AG04449 (cell line): Measurements from ENCODE around the gene AREG.

ENCODE experiments used
- CTCF ChIA-PET: fragments of 350-600 bp; formaldehyde crosslinking; extraction: SDS; loops from one replicate; lab custom pipeline; 2021; ENCODE audit warnings: antibody characterized with exemption; lab: Yijun Ruan, JAX
- POLR2A ChIA-PET: fragments of 400-600, 350-600 bp; formaldehyde crosslinking; extraction: SDS; loops from one replicate; lab custom pipeline; 2020; ENCODE audit warnings: antibody characterized with exemption, inconsistent platforms; lab: Yijun Ruan, JAX
- DNase-seq: peaks from one replicate; pipeline ENCODE4 v3.0.0-alpha.2; 2010; ENCODE audit warnings: low read depth, low spot score
- H3K4me3 ChIP-seq: 2 replicates; pipeline ENCODE4 v1.5.1; 2011; ENCODE audit warnings: low read depth, mild to moderate bottlenecking, control low read depth, low read length
- TF ChIP-seq, protein P1 (sequence below): IDR thresholded peaks from one replicate; pipeline ENCODE4 v1.5.1; 2011; ENCODE audit warnings: mild to moderate bottlenecking, moderate library complexity, low read length, control low read depth, inconsistent platforms; ENCODE audit not compliant: insufficient read depth; ENCODE audit errors: missing control alignments

AREG gene

DNA sequence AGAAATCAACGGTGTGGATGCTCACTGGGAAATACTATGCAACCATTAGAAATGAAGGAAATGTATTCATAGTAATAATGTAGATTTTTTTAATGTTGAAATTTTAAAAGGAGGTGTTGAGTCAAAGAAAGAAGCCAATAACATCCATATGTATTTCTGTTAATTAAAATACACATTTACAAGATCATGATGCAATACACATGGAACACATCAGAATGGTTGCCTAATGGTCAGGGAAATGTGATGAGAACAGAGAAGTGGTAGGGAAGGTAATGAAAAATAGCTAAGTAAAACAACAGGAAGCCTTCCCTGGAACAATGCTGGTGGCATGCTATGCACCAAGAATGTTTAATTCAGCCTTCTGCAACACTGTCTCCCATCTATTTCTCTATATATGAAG is 18.2 kb downstream of the AREG start:
- DNase-seq: no peak
- no peak overlapping the region for H3K4me3 ChIP-seq
- POLR2A ChIA-PET: no interaction called here
- TF ChIP-seq, protein P1, sequence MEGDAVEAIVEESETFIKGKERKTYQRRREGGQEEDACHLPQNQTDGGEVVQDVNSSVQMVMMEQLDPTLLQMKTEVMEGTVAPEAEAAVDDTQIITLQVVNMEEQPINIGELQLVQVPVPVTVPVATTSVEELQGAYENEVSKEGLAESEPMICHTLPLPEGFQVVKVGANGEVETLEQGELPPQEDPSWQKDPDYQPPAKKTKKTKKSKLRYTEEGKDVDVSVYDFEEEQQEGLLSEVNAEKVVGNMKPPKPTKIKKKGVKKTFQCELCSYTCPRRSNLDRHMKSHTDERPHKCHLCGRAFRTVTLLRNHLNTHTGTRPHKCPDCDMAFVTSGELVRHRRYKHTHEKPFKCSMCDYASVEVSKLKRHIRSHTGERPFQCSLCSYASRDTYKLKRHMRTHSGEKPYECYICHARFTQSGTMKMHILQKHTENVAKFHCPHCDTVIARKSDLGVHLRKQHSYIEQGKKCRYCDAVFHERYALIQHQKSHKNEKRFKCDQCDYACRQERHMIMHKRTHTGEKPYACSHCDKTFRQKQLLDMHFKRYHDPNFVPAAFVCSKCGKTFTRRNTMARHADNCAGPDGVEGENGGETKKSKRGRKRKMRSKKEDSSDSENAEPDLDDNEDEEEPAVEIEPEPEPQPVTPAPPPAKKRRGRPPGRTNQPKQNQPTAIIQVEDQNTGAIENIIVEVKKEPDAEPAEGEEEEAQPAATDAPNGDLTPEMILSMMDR: no peak
- CTCF ChIA-PET: interaction anchor here (1.0 to 1.9 kb wide), 4 partner anchors 10 to 13 kb away, joined by 3 to 8 read pairs (median 4); no protein-coding TSS in a partner anchor

DNA sequence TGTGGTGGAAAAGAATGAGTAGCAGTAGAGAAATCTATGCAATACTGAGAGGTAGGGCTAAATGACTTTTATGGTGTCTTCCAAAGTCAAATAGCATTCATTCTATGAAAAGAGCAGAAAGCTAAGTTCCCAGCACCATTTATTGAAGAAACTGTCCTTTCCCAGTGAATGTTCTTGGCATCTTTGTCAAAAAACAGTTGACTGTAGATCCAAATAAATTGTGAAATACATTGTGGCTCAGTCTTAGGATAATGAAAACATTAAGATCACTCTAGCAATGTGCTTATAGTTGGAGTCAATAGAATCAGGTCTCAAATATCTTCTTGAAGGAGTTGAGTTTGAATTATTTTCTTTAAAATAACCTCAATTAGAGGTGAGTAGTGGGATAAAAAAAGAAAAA is 19.4 kb downstream of the AREG start:
- POLR2A ChIA-PET: no interaction called here
- no peak overlapping the region for H3K4me3 ChIP-seq
- CTCF ChIA-PET: interaction anchor here (0.7 to 1.1 kb wide), 3 partner anchors 9 to 19 kb away, joined by 4 to 5 read pairs (median 4); partner anchors contain the start of gene AREG
- TF ChIP-seq, protein P1: no peak
- DNase-seq: no peak

DNA sequence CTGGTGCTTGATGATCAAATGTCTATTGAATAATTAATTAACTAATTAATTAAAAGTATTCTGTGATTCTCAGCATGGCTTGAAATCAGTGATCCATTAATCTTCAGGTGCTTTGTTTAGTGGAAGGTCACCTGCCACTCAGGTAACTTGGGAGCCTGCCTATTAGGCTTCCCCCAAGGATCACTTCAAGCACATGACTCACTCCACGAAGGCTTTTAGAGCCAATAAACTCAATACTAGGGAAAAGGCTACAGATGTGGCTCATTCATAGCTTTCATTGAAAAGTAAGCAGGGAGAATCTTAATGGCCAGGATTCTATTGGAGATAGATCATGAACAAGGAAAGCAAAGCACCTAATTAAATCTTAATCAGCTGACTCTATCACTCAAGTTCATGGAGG is 21.3 kb downstream of the AREG start:
- ChIA-PET CTCF (no interaction called here), POLR2A (no interaction called here)
- DNase-seq: no peak
- H3K4me3 ChIP-seq: no peak overlapping the region
- TF ChIP-seq, protein P1: no peak

DNA sequence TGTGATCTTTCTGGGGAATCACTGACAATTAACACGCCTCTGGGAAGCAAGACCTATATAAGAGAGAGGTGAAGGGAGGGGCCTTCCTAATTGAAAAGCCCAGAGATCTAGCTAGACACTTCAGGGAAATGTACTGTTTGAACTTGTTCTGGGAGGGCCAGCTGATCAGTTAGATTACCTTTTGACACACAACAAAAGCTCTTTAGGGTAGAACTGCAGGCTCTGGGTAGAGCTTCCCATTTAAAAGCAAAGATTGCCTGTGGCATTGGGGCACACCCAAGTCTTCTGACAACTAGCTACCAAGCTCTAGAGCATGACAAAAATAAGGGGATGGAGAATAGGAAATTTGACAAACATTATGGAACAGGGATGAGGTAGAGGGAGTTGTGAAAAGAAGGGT is 26.3 kb downstream of the AREG start:
- no peak overlapping the region for H3K4me3 ChIP-seq
- TF ChIP-seq, protein P1: no peak
- ChIA-PET POLR2A (no interaction called here), CTCF (interaction anchor here (1.0 kb wide), 1 partner anchor 9 kb away, joined by 4 read pairs; no protein-coding TSS in a partner anchor)
- DNase-seq: no peak

DNA sequence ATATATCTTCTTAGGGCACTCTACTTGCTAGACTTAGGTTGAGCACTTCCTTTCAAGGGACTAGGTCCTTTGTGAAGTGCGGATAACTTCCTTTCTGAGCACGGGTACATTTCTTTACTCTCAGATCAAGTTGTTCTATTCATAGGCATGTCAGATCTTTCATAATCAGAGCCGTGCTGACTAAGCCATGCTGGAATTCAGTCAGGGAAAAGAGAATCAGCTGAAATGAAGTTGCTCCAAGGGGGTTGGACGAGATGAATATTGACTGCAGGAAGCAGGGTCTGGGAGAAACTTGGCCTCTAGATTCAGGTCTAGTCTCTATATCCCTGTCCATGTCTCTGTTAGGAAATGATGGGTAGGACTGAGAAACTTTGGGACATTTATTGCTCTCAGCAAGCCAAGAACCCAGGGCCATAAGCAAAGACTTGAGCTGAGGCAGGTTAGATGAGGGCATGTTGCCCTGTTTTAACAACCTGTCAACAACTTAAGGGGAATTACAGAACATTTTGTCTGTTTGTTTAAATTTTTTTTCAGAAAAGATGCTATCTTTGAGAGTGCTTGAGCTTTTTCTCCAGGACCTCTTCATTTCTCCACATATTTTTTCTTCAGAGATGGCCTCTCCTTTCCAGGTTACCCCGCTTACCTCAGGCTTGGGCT is 28.3 kb downstream of the AREG start:
- POLR2A ChIA-PET: no interaction called here
- CTCF ChIA-PET: interaction anchor here (0.7 to 1.3 kb wide), 5 partner anchors 9 to 198 kb away, joined by 3 to 4 read pairs (median 3); partner anchors contain the start of gene AREG
- DNase-seq: peak; percentile 52
- TF ChIP-seq, protein P1: no peak
- H3K4me3 ChIP-seq: no peak overlapping the region

DNA sequence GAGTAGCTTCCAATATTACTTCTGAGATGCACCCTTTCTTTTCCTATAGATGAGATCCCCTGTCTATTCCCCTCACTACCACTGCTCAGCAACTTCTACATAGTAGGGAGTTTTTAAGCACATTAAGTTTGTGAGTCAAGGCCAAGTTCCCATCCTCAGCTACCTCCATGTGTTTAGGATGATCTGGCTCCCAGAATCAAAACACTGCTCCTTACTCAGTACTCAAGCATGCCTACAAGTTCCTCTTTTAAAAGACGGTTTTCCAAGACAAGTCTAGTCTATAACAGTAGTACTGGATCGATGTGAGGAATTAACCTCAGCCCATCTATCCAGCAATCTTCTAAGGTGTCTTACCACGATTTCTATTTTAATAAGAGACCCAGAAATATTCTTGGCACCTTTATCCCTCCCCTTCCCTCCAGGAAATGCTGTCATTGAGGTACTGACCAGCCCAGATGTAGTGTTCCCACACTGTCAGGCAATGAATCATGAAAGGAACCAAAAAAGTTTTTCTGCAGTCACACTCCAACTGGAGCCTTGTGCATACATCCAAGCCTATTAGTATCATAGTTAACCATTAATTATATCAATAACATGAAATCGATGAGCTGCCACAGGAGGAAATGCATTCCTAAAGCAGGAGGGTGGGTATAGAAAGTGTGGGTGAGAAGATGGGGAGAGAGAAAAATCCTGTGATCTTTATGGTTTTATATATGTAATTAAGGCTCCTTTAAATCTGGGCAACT is 29.6 kb downstream of the AREG start:
- DNase-seq: peak; percentile 21
- no peak overlapping the region for H3K4me3 ChIP-seq
- TF ChIP-seq, protein P1: no peak
- ChIA-PET POLR2A (no interaction called here), CTCF (interaction anchor here (0.7 to 1.4 kb wide), 5 partner anchors 11 to 197 kb away, joined by 3 to 4 read pairs (median 3); no protein-coding TSS in a partner anchor)
